Measurements from ENCODE around the gene HBS1L. TPM values are rescaled to one million over a fixed set of nuclear protein-coding genes. Genes with fewer than 3 reads are reported as not detected.

Gene HBS1L
- total RNA-seq, 1 experiment from 2014 or later = 97.0 TPM

DNA sequence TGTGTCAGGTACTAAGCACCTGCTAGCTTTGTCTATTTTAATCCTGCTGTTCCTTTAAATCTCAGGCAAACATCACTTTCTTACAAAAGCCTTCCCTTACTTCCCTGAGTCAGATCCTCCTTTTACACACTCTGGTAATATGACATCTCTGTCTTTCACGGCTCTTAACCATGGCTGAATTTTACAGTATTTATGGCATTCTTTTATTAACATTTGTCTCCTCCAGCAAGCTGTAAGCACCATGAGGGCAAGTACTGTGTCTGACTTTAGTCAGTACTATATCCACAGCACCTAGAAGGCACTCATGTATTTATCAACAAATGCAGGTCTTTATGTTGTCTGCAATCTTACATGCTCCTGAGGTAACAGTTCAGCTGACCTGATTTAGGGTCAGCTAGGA lies 33.7 kb upstream of the HBS1L start:
- BruUV-seq (replicated peaks) = no TSS peak
- Mint-ChIP-seq H3K27ac (ENCODE audit: low read depth, unreplicated experiment) (no peak overlapping the region), H3K4me3 (ENCODE audit: unreplicated experiment) (no peak overlapping the region), H3K9me3 (ENCODE audit: unreplicated experiment) (no peaks in the 10 kb centered on the region), H3K27me3 (ENCODE audit: insufficient read depth, unreplicated experiment) (peaks cover 14% of the 10 kb centered on the region), H3K4me1 (ENCODE audit: insufficient read depth, unreplicated experiment) (no peaks in the 10 kb centered on the region), H3K36me3 (ENCODE audit: insufficient read depth, unreplicated experiment) (no peaks in the 10 kb centered on the region)
- intact Hi-C loops (cut with micrococcal nuclease) = no loop called here
- no peak for DNase-seq (ENCODE audit: unreplicated experiment)
- no peak for TF ChIP-seq CTCF (IDR thresholded peaks at IDR 0.05; ENCODE audit: unreplicated experiment)
- POLR2A ChIA-PET = no interaction called here
- CTCF ChIA-PET = interaction anchor here (0.6 kb wide), 1 partner anchor 959 kb away, joined by 4 read pairs; no protein-coding TSS in a partner anchor

DNA sequence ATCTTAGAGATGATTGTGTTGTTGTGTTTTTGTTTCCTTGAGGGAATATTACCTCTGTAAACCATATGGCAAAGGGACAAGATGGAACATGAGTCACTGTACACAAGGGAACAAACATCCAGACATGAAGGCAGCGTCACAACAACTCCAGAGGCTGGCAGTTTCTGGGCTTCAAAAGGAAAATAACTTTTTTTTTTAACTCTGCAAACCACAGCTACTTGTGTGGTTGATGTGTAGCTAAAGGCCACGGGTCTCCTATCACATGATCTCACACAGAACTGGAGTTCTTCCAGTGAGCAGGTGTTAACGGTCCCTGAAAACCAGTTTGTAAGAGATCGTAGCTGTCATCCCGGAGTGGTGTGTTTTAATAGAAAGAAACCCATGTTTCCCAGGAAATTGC lies 33.2 kb upstream of the HBS1L start:
- H3K27ac Mint-ChIP-seq (ENCODE audit: low read depth, unreplicated experiment) = no peak overlapping the region
- H3K27me3 Mint-ChIP-seq (ENCODE audit: insufficient read depth, unreplicated experiment) = peaks cover 9% of the 10 kb centered on the region
- intact Hi-C loops (cut with micrococcal nuclease) = no loop called here
- no TSS peak for BruUV-seq (replicated peaks)
- no peaks in the 10 kb centered on the region for H3K9me3 Mint-ChIP-seq (ENCODE audit: unreplicated experiment)
- no peak overlapping the region for H3K4me3 Mint-ChIP-seq (ENCODE audit: unreplicated experiment)
- no peaks in the 10 kb centered on the region for H3K4me1 Mint-ChIP-seq (ENCODE audit: insufficient read depth, unreplicated experiment)
- no peak for DNase-seq (ENCODE audit: unreplicated experiment)
- TF ChIP-seq CTCF (IDR thresholded peaks at IDR 0.05; ENCODE audit: unreplicated experiment) = no peak
- no peaks in the 10 kb centered on the region for H3K36me3 Mint-ChIP-seq (ENCODE audit: insufficient read depth, unreplicated experiment)
- CTCF ChIA-PET = interaction anchor here (0.6 kb wide), 1 partner anchor 959 kb away, joined by 4 read pairs; no protein-coding TSS in a partner anchor
- POLR2A ChIA-PET = no interaction called here

DNA sequence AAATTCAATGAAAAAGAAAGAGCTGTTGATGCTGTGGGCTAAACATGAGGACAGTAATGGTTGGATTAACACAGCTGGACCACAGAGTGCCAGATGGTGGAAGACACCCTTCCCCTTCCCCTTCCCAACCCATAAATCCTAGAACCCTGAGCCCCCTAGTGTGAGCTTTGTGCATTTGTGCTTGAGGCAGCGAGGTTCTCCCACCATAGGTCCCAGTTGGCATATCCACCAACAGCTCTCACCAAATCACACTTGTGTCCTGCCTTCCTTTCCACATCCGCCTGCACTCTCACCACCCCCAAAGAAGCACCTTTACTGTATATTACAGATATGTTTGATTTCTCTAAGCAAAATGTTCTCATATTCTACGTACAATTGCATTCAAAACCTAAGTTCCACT lies 32.8 kb upstream of the HBS1L start:
- Mint-ChIP-seq H3K4me3 (ENCODE audit: unreplicated experiment) (no peak overlapping the region), H3K27ac (ENCODE audit: low read depth, unreplicated experiment) (no peak overlapping the region), H3K27me3 (ENCODE audit: insufficient read depth, unreplicated experiment) (peaks cover 5% of the 10 kb centered on the region), H3K4me1 (ENCODE audit: insufficient read depth, unreplicated experiment) (no peaks in the 10 kb centered on the region), H3K36me3 (ENCODE audit: insufficient read depth, unreplicated experiment) (no peaks in the 10 kb centered on the region), H3K9me3 (ENCODE audit: unreplicated experiment) (no peaks in the 10 kb centered on the region)
- ChIA-PET POLR2A (no interaction called here), CTCF (no interaction called here)
- TF ChIP-seq CTCF (IDR thresholded peaks at IDR 0.05; ENCODE audit: unreplicated experiment) = no peak
- intact Hi-C loops (cut with micrococcal nuclease) = no loop called here
- no TSS peak for BruUV-seq (replicated peaks)
- no peak for DNase-seq (ENCODE audit: unreplicated experiment)

DNA sequence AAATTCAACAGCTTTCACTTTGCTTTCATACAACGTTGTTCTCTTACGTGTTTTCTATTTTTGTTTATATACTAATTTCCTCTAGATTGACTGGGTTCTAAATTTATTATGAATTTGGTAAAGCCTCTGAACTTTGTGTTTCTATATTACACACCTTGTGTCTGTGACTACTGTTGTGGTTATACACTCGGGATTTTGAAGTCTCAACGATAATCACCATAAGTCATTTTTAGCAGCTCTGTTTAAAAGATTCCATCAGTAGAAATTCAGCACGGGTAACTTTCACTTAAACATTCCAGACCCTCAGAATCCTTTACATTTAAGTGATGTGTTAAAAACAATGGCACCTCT lies 31.8 kb upstream of the HBS1L start:
- H3K4me3 Mint-ChIP-seq (ENCODE audit: unreplicated experiment) = no peak overlapping the region
- no peak for TF ChIP-seq CTCF (IDR thresholded peaks at IDR 0.05; ENCODE audit: unreplicated experiment)
- ChIA-PET CTCF (no interaction called here), POLR2A (interaction anchor here (0.5 to 1.4 kb wide), 2 partner anchors 13 to 31 kb away, joined by 3 to 5 read pairs; partner anchors contain the start of gene HBS1L)
- BruUV-seq (replicated peaks) = no TSS peak
- H3K4me1 Mint-ChIP-seq (ENCODE audit: insufficient read depth, unreplicated experiment) = no peaks in the 10 kb centered on the region
- intact Hi-C loops (cut with micrococcal nuclease) = no loop called here
- no peaks in the 10 kb centered on the region for H3K36me3 Mint-ChIP-seq (ENCODE audit: insufficient read depth, unreplicated experiment)
- no peaks in the 10 kb centered on the region for H3K27me3 Mint-ChIP-seq (ENCODE audit: insufficient read depth, unreplicated experiment)
- no peaks in the 10 kb centered on the region for H3K9me3 Mint-ChIP-seq (ENCODE audit: unreplicated experiment)
- DNase-seq (ENCODE audit: unreplicated experiment) = no peak
- no peak overlapping the region for H3K27ac Mint-ChIP-seq (ENCODE audit: low read depth, unreplicated experiment)
